HCT116 (cell line): ENCODE results near the gene KRTAP5-2. TPM values are rescaled to one million over a fixed set of nuclear protein-coding genes. Genes with fewer than 3 reads are reported as not detected.

Experiments used
- ATAC-seq: fragments of 200-7000 bp; cut with Tn5 transposase; 2 replicates; pipeline ENCODE4 v1.9.1; 2020; ENCODE audit warnings: mild to moderate bottlenecking, moderate library complexity
- BruUV-seq: library from RNA; stranded (reverse); fragments of 400-500 nt; replicated peaks from 2 replicates; lab custom pipeline; 2021; lab: Mats Ljungman, UMichigan
- CTCF ChIA-PET: fragments of 300-600 bp; sonication (Branson Sonifier 250); formaldehyde crosslinking; loops from one replicate; lab custom pipeline; 2021; ENCODE audit warnings: antibody characterized with exemption; lab: Charles Lee
- POLR2A ChIA-PET: fragments of 300-600, 350-600 bp; sonication (Branson Sonifier 250); formaldehyde crosslinking; loops from one replicate; lab custom pipeline; 2021; ENCODE audit warnings: antibody characterized with exemption; lab: Charles Lee
- RAD21 ChIA-PET, 2 experiments: fragments of 300-600 bp; sonication (Branson Sonifier 250); formaldehyde crosslinking; loops; one replicate each; lab custom pipeline; 2023; ENCODE audit warnings: low total read pairs in 2 of 2; ENCODE audit not compliant: uncharacterized antibody in 2 of 2, unreplicated experiment in 2 of 2, low non-redundant PET in 1 of 2; lab: Charles Lee
- DNase-seq: peaks from one replicate; pipeline ENCODE4 v3.0.0-alpha.2; 2010; ENCODE audit warnings: low read depth, low spot score
- H2AFZ ChIP-seq: fragments of 200-600 bp; shearing (Covaris generic), sonication (generic); 2 replicates; pipeline ENCODE4 v1.6.1; 2017; ENCODE audit warnings: low read depth, mixed run types, mixed read lengths, antibody characterized with exemption, low read length; ENCODE audit not compliant: poor library complexity, severe bottlenecking
- H3K27ac ChIP-seq: 2 replicates; pipeline ENCODE4 v1.5.1; 2012; ENCODE audit warnings: low read depth, low read length
- H3K27me3 ChIP-seq: fragments of 200-600 bp; sonication (generic); 2 replicates; pipeline ENCODE4 v1.6.1; 2016; ENCODE audit warnings: mixed run types, low read length, mixed read lengths; ENCODE audit not compliant: insufficient read depth
- H3K36me3 ChIP-seq, 2 experiments: fragments of 200-500 bp in 1 of 2; fragments of 200-600 bp in 1 of 2; sonication (Bioruptor generic) in 1 of 2; sonication (generic) in 1 of 2; 2 replicates each; pipeline versions ENCODE4 v1.5.1 to v1.6.1; 2014 to 2016; ENCODE audit warnings: low read length in 2 of 2, inconsistent platforms in 1 of 2, mixed read lengths in 1 of 2, mixed run types in 1 of 2; ENCODE audit not compliant: insufficient read depth in 2 of 2, control insufficient read depth in 1 of 2
- H3K4me1 ChIP-seq, 2 experiments: fragments of 200-600 bp in 1 of 2; sonication (generic) in 1 of 2; 2 replicates each; pipeline versions ENCODE4 v1.5.1 to v1.6.1; 2012 to 2017; ENCODE audit warnings: low read length in 2 of 2, inconsistent platforms in 1 of 2, mild to moderate bottlenecking in 1 of 2, mixed read lengths in 1 of 2, mixed run types in 1 of 2, moderate library complexity in 1 of 2; ENCODE audit not compliant: insufficient read depth in 2 of 2, control insufficient read depth in 1 of 2
- H3K4me2 ChIP-seq: fragments of 200-600 bp; sonication (generic); 2 replicates; pipeline ENCODE4 v1.6.1; 2017; ENCODE audit warnings: mixed run types, low read length, mixed read lengths
- H3K4me3 ChIP-seq, 2 experiments: fragments of 200-600 bp in 1 of 2; sonication (generic) in 1 of 2; replicated peaks in 1 of 2; 2 replicates each; pipeline ENCODE4 v1.5.1; 2011 to 2016; ENCODE audit warnings: low read length in 2 of 2, control low read depth in 1 of 2, low read depth in 1 of 2, mild to moderate bottlenecking in 1 of 2, mixed read lengths in 1 of 2, mixed run types in 1 of 2
- H3K79me2 ChIP-seq: fragments of 200-600 bp; sonication (generic); 2 replicates; pipeline ENCODE4 v1.6.1; 2017; ENCODE audit warnings: mild to moderate bottlenecking, mixed run types, low read length, moderate library complexity, mixed read lengths; ENCODE audit not compliant: insufficient read depth
- H3K9ac ChIP-seq: fragments of 200-600 bp; sonication (generic); 2 replicates; pipeline ENCODE4 v1.6.1; 2016; ENCODE audit warnings: low read length, mixed read lengths
- H3K9me2 ChIP-seq: fragments of 200-600 bp; sonication (generic), shearing (Covaris generic); 2 replicates; pipeline ENCODE4 v1.6.1; 2017; ENCODE audit warnings: mixed run types, mild to moderate bottlenecking, moderate library complexity; ENCODE audit not compliant: insufficient read depth
- H3K9me3 ChIP-seq, 2 experiments: fragments of 200-500 bp in 1 of 2; fragments of 200-600 bp in 1 of 2; sonication (Bioruptor generic) in 1 of 2; sonication (generic) in 1 of 2; 2 replicates each; pipeline ENCODE4 v1.6.1; 2014 to 2017; ENCODE audit warnings: low read length in 2 of 2, mixed read lengths in 2 of 2, inconsistent platforms in 1 of 2, low read depth in 1 of 2, mild to moderate bottlenecking in 1 of 2, mixed run types in 1 of 2, moderate library complexity in 1 of 2; ENCODE audit not compliant: control insufficient read depth in 1 of 2, insufficient read depth in 1 of 2
- H4K20me1 ChIP-seq: fragments of 200-600 bp; sonication (generic), shearing (Covaris generic); 2 replicates; pipeline ENCODE4 v1.6.1; 2017; ENCODE audit warnings: mixed run types, mild to moderate bottlenecking, moderate library complexity; ENCODE audit not compliant: insufficient read depth
- CTCF ChIP-seq, 3 experiments: fragments of 200-600 bp in 1 of 3; sonication (generic) in 1 of 3; IDR thresholded peaks in 2 of 3; conservative IDR thresholded peaks in 1 of 3; 2 replicates each; pipeline ENCODE4 v1.5.1; 2012 to 2017; ENCODE audit warnings: low read depth in 2 of 3, low read length in 2 of 3, antibody characterized with exemption in 1 of 3, borderline replicate concordance in 1 of 3, control low read depth in 1 of 3, mild to moderate bottlenecking in 1 of 3, mixed read lengths in 1 of 3, mixed run types in 1 of 3, moderate library complexity in 1 of 3; ENCODE audit not compliant: insufficient read depth in 1 of 3
- ELF1 ChIP-seq: IDR thresholded peaks from 2 replicates; pipeline ENCODE4 v1.6.1; 2012; ENCODE audit warnings: low read depth, borderline replicate concordance
- EZH2 ChIP-seq: fragments of 200-600 bp; sonication (generic); IDR thresholded peaks from 2 replicates; pipeline ENCODE4 v1.6.1; 2017; ENCODE audit warnings: antibody characterized with exemption, mixed run types
- EZH2phosphoT487 ChIP-seq: fragments of 200-600 bp; IDR thresholded peaks from 2 replicates; pipeline ENCODE4 v1.6.1; 2018; ENCODE audit warnings: antibody characterized with exemption, borderline replicate concordance
- FOSL1 ChIP-seq: IDR thresholded peaks from 2 replicates; pipeline ENCODE4 v1.6.1; 2012; ENCODE audit warnings: low read depth
- POLR2AphosphoS5 ChIP-seq: IDR thresholded peaks from 2 replicates; pipeline ENCODE4 v1.6.1; 2011; ENCODE audit warnings: mild to moderate bottlenecking, low read depth, low read length, moderate library complexity
- SP1 ChIP-seq: IDR thresholded peaks from 2 replicates; pipeline ENCODE4 v1.6.1; 2012; ENCODE audit warnings: low read depth
- SRF ChIP-seq: IDR thresholded peaks from 2 replicates; pipeline ENCODE4 v1.6.1; 2012; ENCODE audit warnings: low read depth
- ZFX ChIP-seq: fragments of 450-650 bp; IDR thresholded peaks from 2 replicates; pipeline ENCODE4 v1.6.1; 2017
- ZNF274 ChIP-seq: fragments of 200-500 bp; sonication (Bioruptor generic); IDR thresholded peaks from 2 replicates; pipeline ENCODE4 v1.6.1; 2014; ENCODE audit warnings: mild to moderate bottlenecking, low read depth, low read length, inconsistent platforms
- intact Hi-C: fragments of 100-400 bp; cut with micrococcal nuclease; formaldehyde crosslinking; loops from 2 replicates; pipeline ENCODE4 v1.10.0; 2022
- total RNA-seq: library from RNA; stranded (reverse); gene quantifications from one replicate; pipeline ENCODE4 v1.2.1, GENCODE V29; 2021; ENCODE audit not compliant: unreplicated experiment
- TF ChIP-seq, protein P1 (sequence below): IDR thresholded peaks from 2 replicates; pipeline ENCODE4 v1.6.1; 2012
- TF ChIP-seq, protein P2 (sequence below): IDR thresholded peaks from 2 replicates; pipeline ENCODE4 v1.6.1; 2012

Gene KRTAP5-2
- total RNA-seq, 1 experiment from 2014 or later: not detected

- Histone ChIP-seq H3K9me3 (no peaks in the 10 kb centered on the region), H3K9ac (no peak overlapping the region), H4K20me1 (no peaks in the 10 kb centered on the region), H3K27ac (no peak overlapping the region), H2AFZ (no peak overlapping the region), H3K27me3 (peaks cover 3% of the 10 kb centered on the region; the same call in 1 of the 2 replicates), H3K9me2 (no peaks in the 10 kb centered on the region), H3K4me2 (no peak overlapping the region), H3K4me3 (no peak overlapping the region), H3K36me3 (no peaks in the 10 kb centered on the region), H3K79me2 (no peaks in the 10 kb centered on the region), H3K4me1 (peaks cover 0 to 9% of the 10 kb centered on the region in 2 experiments; a peak in 1 of 4 replicates)
- ChIA-PET CTCF (interaction anchor here (1.3 kb wide), 1 partner anchor 17 kb away, joined by 3 read pairs; no protein-coding TSS in a partner anchor), POLR2A (no interaction called here), RAD21 (no interaction called here)
- TF ChIP-seq ELF1 (no peak), POLR2AphosphoS5 (no peak), ZNF274 (no peak), SP1 (no peak), CTCF (IDR thresholded peaks at IDR 0.05 in 2 of 3, conservative IDR thresholded peaks at IDR 0.05 in 1 of 3; ENCODE audit: borderline replicate concordance in 1 of 3, insufficient read depth in 1 of 3, low read depth in 2 of 3, low read length in 2 of 3) (no peak), SRF (no peak), FOSL1 (no peak), EZH2phosphoT487 (no peak), ZFX (no peak), EZH2 (no peak)
- TF ChIP-seq, protein P1, sequence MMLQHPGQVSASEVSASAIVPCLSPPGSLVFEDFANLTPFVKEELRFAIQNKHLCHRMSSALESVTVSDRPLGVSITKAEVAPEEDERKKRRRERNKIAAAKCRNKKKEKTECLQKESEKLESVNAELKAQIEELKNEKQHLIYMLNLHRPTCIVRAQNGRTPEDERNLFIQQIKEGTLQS: no peak
- TF ChIP-seq, protein P2, sequence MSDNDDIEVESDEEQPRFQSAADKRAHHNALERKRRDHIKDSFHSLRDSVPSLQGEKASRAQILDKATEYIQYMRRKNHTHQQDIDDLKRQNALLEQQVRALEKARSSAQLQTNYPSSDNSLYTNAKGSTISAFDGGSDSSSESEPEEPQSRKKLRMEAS: no peak
- intact Hi-C loops: no loop called here
- no peak for DNase-seq
- BruUV-seq: no TSS peak
- no peak for ATAC-seq
Observed at GRCh38 chr11:1636291-1636950, 38.3 kb upstream of the KRTAP5-2 start.
